AG09319 (cell line): ENCODE measurements around the gene RAP1A.
"Not testable (repeated sequence)": the region's sequence is repeated elsewhere in the genome, so short reads cannot be mapped to it uniquely, and the experiment has no call there.

Experiments
- DNase-seq: peaks from one replicate; pipeline ENCODE4 v3.0.0-alpha.2; 2010; ENCODE audit warnings: low read depth; ENCODE audit errors: extremely low read depth
- CTCF ChIP-seq: IDR thresholded peaks from 2 replicates; pipeline ENCODE4 v1.5.1; 2011; ENCODE audit warnings: low read depth, mild to moderate bottlenecking, inconsistent platforms, low read length, moderate library complexity

The RAP1A gene

DNA sequence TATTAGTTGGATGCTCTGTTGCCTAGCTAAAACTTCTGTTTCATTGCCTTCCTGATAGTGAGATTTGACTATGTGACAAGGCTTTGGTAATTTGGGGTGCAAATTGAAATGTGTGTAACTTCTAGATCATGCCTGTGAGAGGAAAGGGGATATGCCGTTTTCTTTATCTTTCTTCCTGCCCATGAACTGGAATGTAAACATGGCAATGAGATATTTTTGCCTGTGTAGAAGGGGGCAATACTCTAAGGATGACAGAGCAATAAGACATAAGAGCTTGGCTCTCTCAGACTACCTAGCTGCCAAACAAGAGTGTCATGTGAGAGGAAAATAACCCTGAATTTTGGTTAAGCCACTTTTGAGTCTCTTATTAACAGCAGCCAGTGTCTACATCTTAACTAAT, 49.7 kb downstream of the RAP1A start:
- no peak for DNase-seq
- no peak for TF ChIP-seq CTCF

- TF ChIP-seq CTCF: no peak
- DNase-seq: no peak
Observed at GRCh38 chr1:111671852-111672251, 52.3 kb downstream of the RAP1A start.

- TF ChIP-seq CTCF: no peak
- no peak for DNase-seq
Observed at GRCh38 chr1:111672331-111672730, 52.7 kb downstream of the RAP1A start.

DNA sequence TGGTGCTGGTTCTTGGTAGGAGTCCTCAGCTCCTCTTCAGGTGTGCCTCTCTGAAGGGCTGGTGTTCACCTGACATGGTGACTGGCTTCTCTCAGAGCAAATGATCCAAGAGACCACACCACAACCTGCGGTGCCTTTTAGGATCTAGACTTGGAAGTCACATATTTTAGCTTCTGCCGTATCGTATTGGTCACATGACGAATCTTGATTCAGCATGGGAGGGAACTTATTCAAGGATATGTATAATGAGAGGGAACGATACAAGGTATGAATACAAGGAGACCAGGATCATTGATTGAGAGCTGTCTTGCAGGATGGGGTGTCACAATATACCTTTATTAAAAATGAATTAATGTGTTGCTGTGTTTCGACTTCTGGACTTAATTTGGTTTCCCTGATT, 58.0 kb downstream of the RAP1A start:
- DNase-seq: no peak
- TF ChIP-seq CTCF: no peak

DNA sequence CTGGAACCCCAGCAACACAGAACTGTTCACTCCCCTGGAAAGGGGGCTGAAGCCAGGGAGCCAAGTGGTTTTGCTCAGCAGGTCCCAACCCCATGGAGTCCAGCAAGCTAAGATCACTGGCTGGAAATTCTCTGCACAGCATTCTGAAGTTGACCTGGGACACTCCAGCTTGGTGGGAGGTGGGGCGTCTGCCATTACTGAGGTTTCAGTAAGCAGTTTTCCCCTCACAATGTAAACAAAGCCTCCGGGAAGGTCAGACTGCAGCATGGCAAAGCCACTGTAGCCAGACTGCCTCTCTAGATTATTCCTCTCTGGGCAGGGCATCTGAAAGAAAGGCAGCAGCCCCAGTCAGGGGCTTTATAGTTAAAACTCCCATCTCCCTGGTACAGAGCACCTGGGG, 60.0 kb downstream of the RAP1A start:
- DNase-seq: no peak
- TF ChIP-seq CTCF: no peak

- DNase-seq: not testable (repeated sequence)
Observed at GRCh38 chr1:111680212-111680800, 60.7 kb downstream of the RAP1A start.

DNA sequence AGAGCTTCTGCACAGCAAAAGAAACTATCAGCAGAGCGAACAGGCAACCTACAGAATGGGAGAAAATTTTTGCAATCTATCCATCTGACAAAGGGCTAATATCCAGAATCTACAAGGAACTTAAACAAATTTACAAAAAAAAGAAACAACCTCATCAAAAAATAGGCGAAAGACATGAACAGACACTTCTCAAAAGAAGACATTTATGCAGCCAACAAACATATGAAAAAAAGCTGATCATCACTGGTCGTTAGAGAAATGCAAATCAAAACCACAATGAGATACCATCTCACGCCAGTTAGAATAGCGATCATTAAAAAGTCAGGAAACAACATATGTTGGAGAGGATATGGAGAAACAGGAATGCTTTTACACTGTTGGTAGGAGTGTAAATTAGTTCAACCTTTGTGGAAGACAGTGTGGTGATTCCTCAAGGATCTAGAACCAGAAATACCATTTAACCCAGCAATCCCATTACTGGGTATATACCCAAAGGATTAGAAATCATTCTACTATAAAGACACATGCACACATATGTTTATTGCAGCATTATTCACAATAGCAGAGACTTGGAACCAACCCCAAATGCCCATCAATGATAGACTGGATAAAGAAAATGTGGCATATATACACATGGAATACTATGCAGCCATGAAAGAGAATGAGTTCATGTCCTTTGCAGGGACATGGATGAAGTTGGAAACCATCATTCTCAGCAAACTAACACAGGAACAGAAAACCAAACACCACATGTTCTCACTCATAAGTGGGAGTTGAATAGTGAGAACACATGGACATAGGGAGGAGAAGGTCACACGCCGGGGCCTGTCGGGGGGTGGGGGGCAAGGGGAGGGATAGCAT, 65.9 kb downstream of the RAP1A start:
- DNase-seq: not testable (repeated sequence)

- TF ChIP-seq CTCF: no peak
Observed at GRCh38 chr1:111690306-111690617, 70.7 kb downstream of the RAP1A start.

More at GRCh38 chr1:111690306-111690617, 70.7 kb downstream of the RAP1A start:
- peak; percentile 87 for DNase-seq
